Pulmonary artery endothelial cell (primary cell): ENCODE results near the gene RAB6D. TPM values are rescaled to one million over a fixed set of nuclear protein-coding genes. Genes with fewer than 3 reads are reported as not detected.
"Not testable (repeated sequence)": the region's sequence is repeated elsewhere in the genome, so short reads cannot be mapped to it uniquely, and the experiment has no call there.

Experiments
- DNase-seq: peaks from one replicate; pipeline ENCODE4 v3.0.0-alpha.2; 2011; ENCODE audit warnings: low read depth, low spot score
- total RNA-seq: library from RNA; depleted of rRNA; stranded (reverse); fragments of >200 nt; gene quantifications from 2 replicates; pipeline ENCODE4 v1.2.3, GENCODE V29; 2014

RAB6D gene
- total RNA-seq, 1 donor from 2014 or later: not detected

GRCh38 chr2:131366643-131367042 is 2.7 kb upstream of the RAB6D start:
- DNase-seq: no peak

- DNase-seq: no peak
These were observed 1.5 kb upstream of the RAB6D start for GRCh38 chr2:131365452-131365851.

DNA sequence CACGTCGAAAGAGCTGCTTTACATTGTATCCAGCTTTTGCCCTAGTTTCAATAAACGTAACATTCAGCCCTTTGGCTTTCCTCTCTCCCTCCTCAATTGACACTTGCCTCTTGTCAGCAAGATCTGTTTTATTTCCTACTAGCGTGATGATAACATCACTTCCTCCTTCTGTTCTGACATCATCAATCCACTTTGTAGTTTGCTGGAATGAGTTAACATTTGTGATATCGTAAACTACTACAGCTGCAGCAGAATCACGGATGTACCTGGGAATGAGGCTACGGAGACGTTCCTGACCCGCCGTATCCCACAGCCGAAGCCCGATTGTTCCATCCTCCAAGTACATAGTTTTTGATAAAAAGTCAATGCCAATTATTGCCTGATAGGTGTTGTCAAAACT is 755 bp downstream of the RAB6D start:
- not testable (repeated sequence) for DNase-seq

DNA sequence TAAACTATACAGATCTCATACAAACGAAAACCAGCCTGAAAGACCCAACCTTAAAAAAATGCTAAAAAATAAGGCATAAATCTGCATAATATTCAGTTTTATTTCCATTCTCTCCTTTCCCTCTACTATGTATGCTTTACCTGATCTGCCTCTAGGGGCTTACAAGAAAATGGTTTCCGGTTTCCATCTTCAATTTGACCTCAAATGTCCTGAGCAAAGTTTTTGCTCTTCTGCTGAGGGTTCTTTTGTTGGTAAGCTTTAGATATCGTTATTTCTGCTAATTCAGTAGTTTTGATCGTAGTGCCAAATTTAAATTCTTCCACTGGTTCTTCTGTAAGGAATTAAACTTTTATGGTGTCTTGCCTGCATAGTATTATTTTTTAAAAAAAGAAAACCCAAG is 2.2 kb downstream of the RAB6D start:
- not testable (repeated sequence) for DNase-seq

DNA sequence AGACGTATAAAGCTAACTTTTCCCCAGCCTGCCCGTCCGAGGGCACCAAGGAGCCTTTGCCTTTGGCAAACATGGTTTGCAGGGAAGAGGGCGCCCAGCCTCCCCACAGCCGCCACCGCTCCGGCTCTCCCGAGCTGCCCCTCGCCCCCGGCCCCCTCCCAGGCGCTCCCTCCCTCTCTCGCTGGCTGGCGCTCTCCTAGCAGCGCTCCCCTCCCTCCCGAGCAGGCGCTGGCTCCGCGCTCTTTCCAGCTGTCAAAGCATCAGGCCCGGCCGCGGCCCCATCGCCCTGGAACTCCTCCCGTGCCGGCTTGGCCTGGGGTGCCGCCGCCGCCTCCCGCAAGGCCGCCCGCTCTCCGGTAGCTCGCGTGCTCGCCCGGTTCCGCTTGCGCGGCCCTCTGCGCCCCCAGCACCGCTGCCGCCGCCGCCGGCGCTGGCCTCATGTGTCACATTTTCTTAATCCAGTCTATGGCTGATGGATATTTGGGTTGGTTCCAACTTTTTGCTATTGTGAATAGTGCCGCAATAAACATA is 10.7 kb downstream of the RAB6D start:
- not testable (repeated sequence) for DNase-seq

GRCh38 chr2:131349021-131349420 is 14.9 kb downstream of the RAB6D start:
- DNase-seq: no peak

DNA sequence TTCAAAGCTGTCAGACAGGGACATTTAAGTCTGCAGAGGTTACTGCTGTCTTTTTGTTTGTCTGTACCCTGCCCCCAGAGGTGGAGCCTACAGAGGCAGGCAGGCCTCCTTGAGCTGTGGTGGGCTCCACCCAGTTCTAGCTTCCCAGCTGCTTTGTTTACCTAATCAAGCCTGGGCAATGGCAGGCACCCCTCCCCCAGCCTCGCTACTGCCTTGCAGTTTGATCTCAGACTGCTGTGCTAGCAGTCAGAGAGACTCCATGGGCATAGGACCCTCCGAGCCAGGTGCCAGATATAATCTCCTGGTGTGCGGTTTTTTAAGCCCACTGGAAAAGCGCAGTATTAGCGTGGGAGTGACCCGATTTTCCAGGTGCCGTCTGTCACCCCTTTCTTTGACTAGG is 16.9 kb downstream of the RAB6D start:
- DNase-seq: not testable (repeated sequence)

- DNase-seq: not testable (repeated sequence)
These were observed 24.7 kb downstream of the RAB6D start for GRCh38 chr2:131339307-131339706.

- DNase-seq: peak; percentile 11
These were observed 28.6 kb downstream of the RAB6D start for GRCh38 chr2:131335319-131335718.

- not testable (repeated sequence) for DNase-seq
These were observed 31.3 kb downstream of the RAB6D start for GRCh38 chr2:131332709-131333108.

DNA sequence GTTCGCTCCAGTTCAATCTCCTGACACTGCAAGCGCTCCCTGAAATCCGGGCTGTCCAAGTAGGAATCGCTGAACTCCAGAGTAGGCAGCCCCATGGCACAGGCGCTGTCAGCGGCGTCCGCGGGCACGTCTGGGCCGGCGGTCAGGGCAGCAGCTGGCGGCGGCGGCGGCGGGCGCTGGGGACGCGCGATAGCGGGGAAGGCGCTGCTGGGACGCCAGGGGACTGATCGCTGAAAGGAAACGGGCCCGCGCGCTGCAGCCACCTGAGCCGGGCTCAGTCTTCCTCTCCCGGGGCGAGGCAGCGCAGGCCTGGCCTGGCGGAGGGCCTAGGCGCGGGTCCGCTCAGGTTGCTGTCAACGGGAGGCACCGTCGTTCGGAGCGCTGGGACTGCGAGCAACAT is 33.0 kb downstream of the RAB6D start:
- DNase-seq: not testable (repeated sequence)

DNA sequence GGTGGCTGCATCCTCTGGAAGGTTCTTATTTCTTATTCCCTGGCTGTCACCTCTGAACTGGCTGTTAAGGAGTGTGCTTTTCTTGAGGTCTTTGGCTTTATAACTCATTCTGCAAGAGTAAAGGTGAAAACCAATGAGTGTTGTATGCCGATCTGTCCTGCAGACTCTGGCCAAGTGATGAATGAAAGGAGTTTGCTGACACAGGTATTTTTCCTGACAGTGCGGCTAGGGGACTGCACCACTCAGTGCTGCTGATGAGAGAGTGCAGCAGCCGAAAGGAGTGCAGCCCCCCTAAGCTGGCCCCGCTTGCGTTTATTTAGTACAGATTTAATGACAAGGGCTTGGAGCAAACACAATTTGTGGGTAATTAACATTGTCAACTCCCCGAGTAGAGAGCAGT is 41.8 kb downstream of the RAB6D start:
- no peak for DNase-seq

GRCh38 chr2:131321344-131321743 is 42.6 kb downstream of the RAB6D start:
- DNase-seq: not testable (repeated sequence)

GRCh38 chr2:131311001-131311400 is 53.0 kb downstream of the RAB6D start:
- not testable (repeated sequence) for DNase-seq

Other genes starting within 250 kb of the RAB6D start
- gene POTEE, start 154.6 kb downstream of the RAB6D start, total RNA-seq: 0.04 and 0.07 TPM in 2 replicates
- not detected in 2 replicates for gene TUBA3D, start 112.0 kb upstream of the RAB6D start, total RNA-seq
- gene MZT2A, start 128.2 kb upstream of the RAB6D start, total RNA-seq: 69.9 and 87.8 TPM in 2 replicates
- 3.4 and 3.8 TPM in 2 replicates for gene CCDC74A, start 163.7 kb upstream of the RAB6D start, total RNA-seq